ENCODE data around the gene DLG3. TPM values are rescaled to one million over a fixed set of nuclear protein-coding genes. Genes with fewer than 3 reads are reported as not detected.

Gene DLG3
- total RNA-seq, 4 donors from 2014 or later: 31.8 to 59.4 (median 54.8) TPM

DNA sequence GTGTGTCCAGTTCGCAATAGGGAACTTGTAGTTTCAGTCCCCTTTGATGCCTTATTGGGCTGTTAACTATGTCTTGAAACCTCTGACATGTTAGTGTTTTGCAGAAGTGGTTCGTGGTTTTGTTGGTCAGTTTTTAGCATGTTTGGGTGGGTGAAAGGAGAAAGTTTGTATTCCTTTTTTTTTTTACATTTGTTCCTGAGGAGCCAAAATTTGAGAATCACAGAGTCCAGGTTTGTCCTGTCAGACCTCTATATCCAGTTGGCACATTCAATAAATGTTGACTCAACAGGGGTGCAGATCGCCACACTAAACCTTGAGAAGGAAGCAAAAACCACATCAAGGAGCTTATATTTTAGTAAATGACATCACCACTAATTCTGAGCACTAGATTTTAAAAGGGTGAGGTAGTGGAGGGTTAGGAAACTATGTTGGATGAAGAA lies 26.2 kb downstream of the DLG3 start:
- Histone ChIP-seq H3K27me3 (no peaks in the 10 kb centered on the region), H3K36me3 (no peaks in the 10 kb centered on the region), H3K9me3 (no peaks in the 10 kb centered on the region), H3K27ac (no peak overlapping the region), H3K4me3 (no peak overlapping the region), H3K4me1 (peaks cover 0 to 3% (median 0%) of the 10 kb centered on the region in 4 donors)
- intact Hi-C loops (cut with DNase I; ENCODE audit: low total_unique reads): no loop called here
- in situ Hi-C loops (cut with MboI; ENCODE audit: low pct_ligation_motif_present in 1 of 4, low pct_unique_long_range_greater_than_20kb in 1 of 4, low sequenced_read_pairs in 3 of 4): no loop called here
- no peak for DNase-seq
- TF ChIP-seq POLR2A (IDR thresholded peaks at IDR 0.05) (no peak), EP300 (IDR thresholded peaks at IDR 0.05; ENCODE audit: low read depth) (no peak), POLR2AphosphoS5 (IDR thresholded peaks at IDR 0.05) (no peak)
- TF ChIP-seq, protein P1, sequence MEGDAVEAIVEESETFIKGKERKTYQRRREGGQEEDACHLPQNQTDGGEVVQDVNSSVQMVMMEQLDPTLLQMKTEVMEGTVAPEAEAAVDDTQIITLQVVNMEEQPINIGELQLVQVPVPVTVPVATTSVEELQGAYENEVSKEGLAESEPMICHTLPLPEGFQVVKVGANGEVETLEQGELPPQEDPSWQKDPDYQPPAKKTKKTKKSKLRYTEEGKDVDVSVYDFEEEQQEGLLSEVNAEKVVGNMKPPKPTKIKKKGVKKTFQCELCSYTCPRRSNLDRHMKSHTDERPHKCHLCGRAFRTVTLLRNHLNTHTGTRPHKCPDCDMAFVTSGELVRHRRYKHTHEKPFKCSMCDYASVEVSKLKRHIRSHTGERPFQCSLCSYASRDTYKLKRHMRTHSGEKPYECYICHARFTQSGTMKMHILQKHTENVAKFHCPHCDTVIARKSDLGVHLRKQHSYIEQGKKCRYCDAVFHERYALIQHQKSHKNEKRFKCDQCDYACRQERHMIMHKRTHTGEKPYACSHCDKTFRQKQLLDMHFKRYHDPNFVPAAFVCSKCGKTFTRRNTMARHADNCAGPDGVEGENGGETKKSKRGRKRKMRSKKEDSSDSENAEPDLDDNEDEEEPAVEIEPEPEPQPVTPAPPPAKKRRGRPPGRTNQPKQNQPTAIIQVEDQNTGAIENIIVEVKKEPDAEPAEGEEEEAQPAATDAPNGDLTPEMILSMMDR (IDR thresholded peaks at IDR 0.05): no peak
- WGBS, 2 donors (ENCODE audit: low coverage in 1 of 2): 65% methylated on average over 3 of the region's 3 CpGs; no CpG with 5 or more reads in 1 of the 2 donors

DNA sequence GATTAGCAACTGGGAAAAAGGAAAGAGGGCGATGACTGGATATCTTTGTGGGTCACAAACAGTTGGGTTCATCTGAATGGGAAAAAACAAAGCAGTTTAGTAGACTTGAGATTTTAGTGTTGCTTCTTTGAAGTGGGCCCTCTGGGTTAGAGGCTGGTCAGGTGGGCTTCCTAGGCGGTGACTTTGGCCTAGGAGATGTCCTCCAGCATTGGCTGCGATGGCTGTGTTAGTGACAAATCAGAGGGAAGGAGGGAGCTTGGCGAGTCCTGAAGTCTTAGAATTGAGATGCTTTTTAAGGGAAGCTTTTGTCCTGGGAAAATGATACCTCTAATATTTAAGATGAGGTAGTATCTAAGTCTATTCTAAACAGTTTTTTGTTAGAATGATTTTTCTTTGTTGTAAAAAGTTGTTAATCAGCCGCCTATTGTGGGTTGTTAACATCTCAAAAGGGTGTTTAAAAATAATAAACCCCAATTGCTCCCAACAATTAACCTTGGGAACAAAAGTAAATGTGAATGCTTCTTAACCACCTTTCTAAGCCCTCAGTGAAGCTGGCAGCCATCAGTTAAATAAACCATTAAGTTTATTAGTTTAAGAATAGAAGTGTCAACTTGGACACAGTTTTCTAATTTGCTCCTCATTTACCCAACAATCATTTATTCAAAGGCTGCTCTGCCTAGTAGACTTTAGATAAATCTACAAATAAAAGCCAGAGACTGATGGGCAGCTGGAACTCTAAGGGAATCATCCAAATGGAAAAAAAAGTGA lies 31.7 kb downstream of the DLG3 start:
- in situ Hi-C loops (cut with MboI; ENCODE audit: low pct_ligation_motif_present in 1 of 4, low pct_unique_long_range_greater_than_20kb in 1 of 4, low sequenced_read_pairs in 3 of 4) (no loop called here), intact Hi-C loops (cut with DNase I; ENCODE audit: low total_unique reads) (no loop called here)
- Histone ChIP-seq H3K4me3 (no peak overlapping the region), H3K4me1 (peaks cover 9 to 48% (median 16%) of the 10 kb centered on the region in 4 donors), H3K27ac (peak overlapping the region; percentile 82 to 92 (median 86)), H3K27me3 (no peaks in the 10 kb centered on the region), H3K9me3 (no peaks in the 10 kb centered on the region), H3K36me3 (no peaks in the 10 kb centered on the region)
- no peak for DNase-seq
- WGBS, 2 donors (ENCODE audit: low coverage in 1 of 2): 63 to 83% methylated on average over 1 to 5 of the region's 5 CpGs
- TF ChIP-seq POLR2AphosphoS5 (IDR thresholded peaks at IDR 0.05) (no peak), POLR2A (IDR thresholded peaks at IDR 0.05) (no peak), EP300 (IDR thresholded peaks at IDR 0.05; ENCODE audit: low read depth) (no peak)
- TF ChIP-seq, protein P1 (IDR thresholded peaks at IDR 0.05): no peak

DNA sequence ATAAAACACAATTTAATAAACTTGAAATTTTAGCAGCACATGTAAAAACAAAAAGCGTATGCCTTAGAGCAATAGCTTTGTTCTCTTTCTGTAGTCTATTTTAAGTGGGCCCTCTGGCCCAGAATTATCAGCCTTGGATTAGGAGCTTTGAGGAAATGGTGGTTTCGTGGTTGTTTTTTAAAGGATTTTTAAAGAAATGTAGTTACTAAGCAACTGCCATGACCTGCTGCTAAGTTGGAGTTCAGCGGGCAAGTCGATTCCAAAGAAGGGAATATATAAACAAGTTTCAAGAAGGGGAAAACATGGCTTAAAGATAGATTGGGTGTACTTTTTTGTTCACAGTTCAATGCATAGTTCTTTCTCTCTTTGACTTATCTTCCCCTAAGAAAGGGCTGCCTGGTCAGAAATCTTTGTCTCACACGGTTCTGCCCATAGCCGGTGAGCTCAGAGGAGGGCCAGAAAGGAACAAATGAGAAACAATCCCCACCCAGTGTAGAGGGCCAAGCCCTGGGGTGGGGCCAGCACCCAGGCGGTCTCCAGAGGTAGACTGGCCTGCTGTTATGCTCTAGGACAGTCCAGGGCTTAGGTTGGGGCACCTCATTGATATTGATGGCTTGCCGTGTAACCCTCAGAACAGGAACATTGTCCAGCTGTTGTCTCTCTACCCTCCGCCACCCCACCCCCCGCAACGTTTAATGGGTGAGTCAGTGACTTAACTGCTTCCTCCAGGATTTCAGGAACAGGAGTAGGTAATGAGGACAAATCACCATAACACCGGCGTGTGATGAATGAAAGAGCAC lies 32.5 kb downstream of the DLG3 start:
- Histone ChIP-seq H3K27ac (peak overlapping the region; percentile 82 to 92 (median 86)), H3K27me3 (no peaks in the 10 kb centered on the region), H3K9me3 (no peaks in the 10 kb centered on the region), H3K36me3 (no peaks in the 10 kb centered on the region), H3K4me3 (peak overlapping the region in 1 of 4 donors; percentile 39), H3K4me1 (peaks cover 9 to 52% (median 19%) of the 10 kb centered on the region in 4 donors)
- in situ Hi-C loops (cut with MboI; ENCODE audit: low pct_ligation_motif_present in 1 of 4, low pct_unique_long_range_greater_than_20kb in 1 of 4, low sequenced_read_pairs in 3 of 4): no loop called here
- peak; percentile 78 for DNase-seq
- intact Hi-C loops (cut with DNase I; ENCODE audit: low total_unique reads): no loop called here
- WGBS, 2 donors (ENCODE audit: low coverage in 1 of 2): 20 to 37% methylated on average over 1 to 12 of the region's 13 CpGs
- TF ChIP-seq POLR2AphosphoS5 (IDR thresholded peaks at IDR 0.05): peak in 2 of 3 donors; percentile 53 to 65
- TF ChIP-seq EP300 (IDR thresholded peaks at IDR 0.05; ENCODE audit: low read depth): no peak
- TF ChIP-seq, protein P1 (IDR thresholded peaks at IDR 0.05): no peak
- peak; percentile 67 for TF ChIP-seq POLR2A (IDR thresholded peaks at IDR 0.05)

DNA sequence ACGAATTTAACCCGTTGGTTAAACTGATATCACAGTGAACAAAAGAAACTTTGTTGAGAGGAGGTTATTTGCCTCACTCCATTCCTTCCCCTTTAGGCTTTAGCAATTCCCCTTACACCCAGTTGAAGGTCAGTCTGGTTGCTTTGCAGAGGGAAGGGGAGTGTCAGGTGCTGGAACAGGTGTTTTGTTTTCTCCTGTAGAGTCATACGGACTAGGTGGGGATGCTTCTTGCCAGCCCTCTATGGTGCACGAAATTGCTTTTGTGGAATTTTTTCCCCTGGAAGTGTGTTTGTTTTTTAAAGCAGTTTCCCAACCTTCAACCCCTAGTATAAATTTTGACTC lies 33.1 kb downstream of the DLG3 start:
- intact Hi-C loops (cut with DNase I; ENCODE audit: low total_unique reads): no loop called here
- no peak for DNase-seq
- WGBS, 2 donors (ENCODE audit: low coverage in 1 of 2): 46% methylated on average over 4 of the region's 4 CpGs; no CpG with 5 or more reads in 1 of the 2 donors
- Histone ChIP-seq H3K27me3 (no peaks in the 10 kb centered on the region), H3K36me3 (no peaks in the 10 kb centered on the region), H3K4me1 (peaks cover 9 to 52% (median 20%) of the 10 kb centered on the region in 4 donors), H3K4me3 (peak overlapping the region in 1 of 4 donors; percentile 39), H3K9me3 (no peaks in the 10 kb centered on the region), H3K27ac (peak overlapping the region; percentile 82 to 92 (median 86))
- TF ChIP-seq POLR2AphosphoS5 (IDR thresholded peaks at IDR 0.05) (no peak), EP300 (IDR thresholded peaks at IDR 0.05; ENCODE audit: low read depth) (no peak)
- TF ChIP-seq, protein P1 (IDR thresholded peaks at IDR 0.05): no peak
- in situ Hi-C loops (cut with MboI; ENCODE audit: low pct_ligation_motif_present in 1 of 4, low pct_unique_long_range_greater_than_20kb in 1 of 4, low sequenced_read_pairs in 3 of 4): no loop called here

All from transverse colon (tissue), 4 donors.